Vagina (tissue), 2 donors: ENCODE data around the gene SPTBN4.

Experiments used
- POLR2A ChIP-seq, 2 donors: fragments of 450-650 bp; IDR thresholded peaks; one replicate each; pipeline ENCODE4 v1.6.1; 2017; ENCODE audit warnings: antibody characterized with exemption in 2 of 2, mild to moderate bottlenecking in 2 of 2, moderate library complexity in 2 of 2
- POLR2AphosphoS5 ChIP-seq, 2 donors: sonication (generic); formaldehyde crosslinking; IDR thresholded peaks; one replicate each; pipeline ENCODE4 v1.9.0; 2017; ENCODE audit warnings: antibody characterized with exemption in 2 of 2, mild to moderate bottlenecking in 2 of 2, low read depth in 1 of 2; ENCODE audit not compliant: insufficient read depth in 1 of 2
- TF ChIP-seq, protein P1 (sequence below), 3 experiments: fragments of 450-650 bp in 2 of 3; fragments of 200-600 bp in 1 of 3; sonication (generic) in 1 of 3; IDR thresholded peaks; one replicate each; pipeline ENCODE4 v1.5.1; 2017 to 2019; ENCODE audit warnings: antibody characterized with exemption in 3 of 3, mild to moderate bottlenecking in 2 of 3, moderate library complexity in 2 of 3

DNA sequence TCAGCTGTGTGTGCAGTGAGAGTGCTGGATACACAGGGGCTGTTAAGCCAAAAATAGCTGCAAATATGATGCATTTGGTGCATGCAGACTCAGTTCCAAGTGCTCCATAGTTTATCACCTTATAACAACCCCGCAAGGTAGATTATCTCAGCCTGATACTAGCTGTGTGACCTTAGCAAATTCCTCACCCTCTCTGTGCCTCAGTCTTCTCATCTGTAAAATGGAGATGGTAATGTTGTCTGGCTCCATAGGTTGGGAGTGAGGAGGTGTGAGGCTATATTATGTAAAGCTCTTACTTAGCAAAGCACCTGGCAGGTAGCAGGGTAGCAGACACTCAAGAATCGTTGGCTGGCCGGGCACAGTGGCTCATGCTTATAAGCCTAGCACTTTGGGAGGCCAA is 86.0 kb downstream of the SPTBN4 start:
- TF ChIP-seq, protein P1, sequence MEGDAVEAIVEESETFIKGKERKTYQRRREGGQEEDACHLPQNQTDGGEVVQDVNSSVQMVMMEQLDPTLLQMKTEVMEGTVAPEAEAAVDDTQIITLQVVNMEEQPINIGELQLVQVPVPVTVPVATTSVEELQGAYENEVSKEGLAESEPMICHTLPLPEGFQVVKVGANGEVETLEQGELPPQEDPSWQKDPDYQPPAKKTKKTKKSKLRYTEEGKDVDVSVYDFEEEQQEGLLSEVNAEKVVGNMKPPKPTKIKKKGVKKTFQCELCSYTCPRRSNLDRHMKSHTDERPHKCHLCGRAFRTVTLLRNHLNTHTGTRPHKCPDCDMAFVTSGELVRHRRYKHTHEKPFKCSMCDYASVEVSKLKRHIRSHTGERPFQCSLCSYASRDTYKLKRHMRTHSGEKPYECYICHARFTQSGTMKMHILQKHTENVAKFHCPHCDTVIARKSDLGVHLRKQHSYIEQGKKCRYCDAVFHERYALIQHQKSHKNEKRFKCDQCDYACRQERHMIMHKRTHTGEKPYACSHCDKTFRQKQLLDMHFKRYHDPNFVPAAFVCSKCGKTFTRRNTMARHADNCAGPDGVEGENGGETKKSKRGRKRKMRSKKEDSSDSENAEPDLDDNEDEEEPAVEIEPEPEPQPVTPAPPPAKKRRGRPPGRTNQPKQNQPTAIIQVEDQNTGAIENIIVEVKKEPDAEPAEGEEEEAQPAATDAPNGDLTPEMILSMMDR (IDR thresholded peaks at IDR 0.05): no peak
- TF ChIP-seq POLR2A (IDR thresholded peaks at IDR 0.05) (no peak), POLR2AphosphoS5 (IDR thresholded peaks at IDR 0.05; ENCODE audit: insufficient read depth in 1 of 2, low read depth in 1 of 2) (no peak)
